Measurements from ENCODE around the gene OR6X1. TPM values are rescaled to one million over a fixed set of nuclear protein-coding genes. Genes with fewer than 3 reads are reported as not detected.
"Not testable (repeated sequence)": the region's sequence is repeated elsewhere in the genome, so short reads cannot be mapped to it uniquely, and the experiment has no call there.

The OR6X1 gene
- total RNA-seq, 6 experiments from 2014 or later = not detected

- DNase-seq = no peak
- H3K36me3 ChIP-seq = no peaks in the 10 kb centered on the region
- WGBS (ENCODE audit: insufficient coverage, low coverage, low lambda C conversion rate, missing lambda C conversion rate) = 46% methylated on average over 1 of the region's 1 CpG
- no peak for ATAC-seq
- no peak for TF ChIP-seq POLR2A (IDR thresholded peaks at IDR 0.05)
- no peak for TF ChIP-seq CTCF (IDR thresholded peaks at IDR 0.05)
- H3K27me3 ChIP-seq = no peaks in the 10 kb centered on the region
- no peak overlapping the region for H3K4me3 ChIP-seq
- no peaks in the 10 kb centered on the region for H3K9me3 ChIP-seq
- no peak overlapping the region for H3K27ac ChIP-seq
- intact Hi-C loops (cut with DNase I) = no loop called here
- no peaks in the 10 kb centered on the region for H3K4me1 ChIP-seq
Measured at GRCh38 chr11:123719452-123719851, 34.9 kb downstream of the OR6X1 start.

GRCh38 chr11:123718469-123718868 is 35.8 kb downstream of the OR6X1 start:
- Histone ChIP-seq H3K27me3 (no peaks in the 10 kb centered on the region), H3K36me3 (no peaks in the 10 kb centered on the region), H3K27ac (no peak overlapping the region), H3K4me1 (no peaks in the 10 kb centered on the region), H3K4me3 (no peak overlapping the region), H3K9me3 (no peaks in the 10 kb centered on the region)
- 80% methylated on average over 3 of the region's 4 CpGs for WGBS (ENCODE audit: insufficient coverage, low coverage, low lambda C conversion rate, missing lambda C conversion rate)
- intact Hi-C loops (cut with DNase I) = no loop called here
- no peak for DNase-seq
- ATAC-seq = no peak
- TF ChIP-seq POLR2A (IDR thresholded peaks at IDR 0.05) (no peak), CTCF (IDR thresholded peaks at IDR 0.05) (no peak)

- Histone ChIP-seq H3K4me1 (no peaks in the 10 kb centered on the region), H3K4me3 (no peak overlapping the region), H3K9me3 (no peaks in the 10 kb centered on the region), H3K27me3 (no peaks in the 10 kb centered on the region), H3K27ac (no peak overlapping the region), H3K36me3 (no peaks in the 10 kb centered on the region)
- ATAC-seq (no peak), DNase-seq (no peak)
- no peak for TF ChIP-seq POLR2A (IDR thresholded peaks at IDR 0.05)
- no peak for TF ChIP-seq CTCF (IDR thresholded peaks at IDR 0.05)
- intact Hi-C loops (cut with DNase I) = no loop called here
- 63% methylated on average over 2 of the region's 2 CpGs for WGBS (ENCODE audit: insufficient coverage, low coverage, low lambda C conversion rate, missing lambda C conversion rate)
Measured at GRCh38 chr11:123718063-123718462, 36.3 kb downstream of the OR6X1 start.

- H3K36me3 ChIP-seq; DNase-seq; H3K4me1 ChIP-seq; H3K9me3 ChIP-seq; H3K27ac ChIP-seq; intact Hi-C loops (cut with DNase I); ATAC-seq; H3K27me3 ChIP-seq; H3K4me3 ChIP-seq: not testable (repeated sequence)
- WGBS (ENCODE audit: insufficient coverage, low coverage, low lambda C conversion rate, missing lambda C conversion rate) = 49% methylated on average over 3 of the region's 3 CpGs
Measured at GRCh38 chr11:123712627-123713026, 41.7 kb downstream of the OR6X1 start.

- Histone ChIP-seq H3K27ac (no peak overlapping the region), H3K4me3 (no peak overlapping the region), H3K36me3 (no peaks in the 10 kb centered on the region), H3K9me3 (no peaks in the 10 kb centered on the region), H3K4me1 (no peaks in the 10 kb centered on the region), H3K27me3 (no peaks in the 10 kb centered on the region)
- DNase-seq = peak in 2 of 3 donors; percentile 35 to 50
- TF ChIP-seq POLR2A (IDR thresholded peaks at IDR 0.05) (no peak), CTCF (IDR thresholded peaks at IDR 0.05) (peak; percentile 46 to 77 (median 66))
- intact Hi-C loops (cut with DNase I) = loop anchor here (5.0 kb wide), 2 partner anchors 125 to 130 kb away; no protein-coding TSS in a partner anchor
- WGBS (ENCODE audit: insufficient coverage, low coverage, low lambda C conversion rate, missing lambda C conversion rate) = 5% methylated on average over 8 of the region's 8 CpGs
- peak; percentile 60 to 73 (median 64) for ATAC-seq
Measured at GRCh38 chr11:123707606-123708205, 46.6 kb downstream of the OR6X1 start.

All from right lobe of liver (tissue), 6 donors.